Right lobe of liver (tissue), 6 donors: ENCODE data around the gene SDF4. TPM values are rescaled to one million over a fixed set of nuclear protein-coding genes. Genes with fewer than 3 reads are reported as not detected.

Experiments used
- ATAC-seq, 4 donors: fragments of 200-7000 bp; cut with Tn5 transposase; one replicate each; pipeline ENCODE4 v1.9.1; 2020; ENCODE audit warnings: mild to moderate bottlenecking in 4 of 4, moderate library complexity in 4 of 4
- DNase-seq, 3 donors: peaks; one replicate each; pipeline ENCODE4 v3.0.0-alpha.2; 2020
- H3K27ac ChIP-seq, 3 donors: fragments of 200-600 bp; one replicate each; pipeline ENCODE4 v1.8.0; 2022
- H3K27me3 ChIP-seq, 2 donors: fragments of 200-600 bp; one replicate each; pipeline ENCODE4 v1.8.0; 2022
- H3K36me3 ChIP-seq, 4 donors: fragments of 200-600 bp; sonication (generic) in 1 of 4; one replicate each; pipeline versions ENCODE4 v1.5.1 to v1.8.0; 2017 to 2022; ENCODE audit warnings: control low read depth in 1 of 4
- H3K4me1 ChIP-seq, 4 donors: fragments of 200-600 bp; sonication (generic) in 1 of 4; one replicate each; pipeline versions ENCODE4 v1.5.1 to v1.8.0; 2017 to 2022; ENCODE audit warnings: control low read depth in 1 of 4
- H3K4me3 ChIP-seq, 3 donors: fragments of 200-600 bp; one replicate each; pipeline ENCODE4 v1.8.0; 2022
- H3K9me3 ChIP-seq, 4 donors: fragments of 200-600 bp; sonication (generic) in 1 of 4; one replicate each; pipeline versions ENCODE4 v1.5.1 to v1.8.0; 2017 to 2022; ENCODE audit warnings: control low read depth in 1 of 4
- CTCF ChIP-seq, 4 donors: fragments of 200-600 bp in 3 of 4; fragments of 450-650 bp in 1 of 4; IDR thresholded peaks; one replicate each; pipeline versions ENCODE4 v1.5.1 to v1.8.0; 2016 to 2022; ENCODE audit warnings: antibody characterized with exemption in 4 of 4, mild to moderate bottlenecking in 2 of 4
- POLR2A ChIP-seq: fragments of 450-650 bp; IDR thresholded peaks from one replicate; pipeline ENCODE4 v1.6.1; 2017; ENCODE audit warnings: antibody characterized with exemption, mild to moderate bottlenecking
- WGBS: methylation state at CpG from one replicate; pipeline ENCODE4 v1.1.6; 2018; ENCODE audit warnings: low coverage, low lambda C conversion rate; ENCODE audit not compliant: insufficient coverage; ENCODE audit errors: missing lambda C conversion rate; 5-methylcytosine and 5-hydroxymethylcytosine counted together
- intact Hi-C, 2 donors: fragments of 100-400 bp; cut with DNase I; formaldehyde crosslinking; loops; one replicate each; pipeline versions ENCODE4 v1.11.2 to v1.14.1; 2022
- total RNA-seq, 6 experiments: library from RNA; depleted of rRNA in 2 of 6; stranded (reverse); fragments of >200 nt in 2 of 6; fragmentation: NEBNext Ultra II Directional in 3 of 6; extraction: Animal tissue kit (Norgen Biotek cat#: 25700) in 3 of 6; gene quantifications; one replicate each; pipeline versions ENCODE4 v1.1.0 to v1.2.4, GENCODE V29; 2016 to 2023
- donor health status: DM: no; HTN: yes; CAD: no.
- donor health status: DM: no; HTN: no; CAD: no.
- donor health status: DM: no; HTN: no; CAD: no.
- donor health status: DM: no; HTN: yes; CAD: no.
- donor health status: DM: no; HTN: yes; CAD: no.

SDF4 gene
- total RNA-seq, 6 experiments from 2014 or later, result 112 to 148 (median 142) TPM

- intact Hi-C loops, result no loop called here
- no peak overlapping the region for H3K27ac ChIP-seq
- TF ChIP-seq POLR2A, result no peak
- no peak for TF ChIP-seq CTCF (IDR thresholded peaks at IDR 0.05)
- H3K36me3 ChIP-seq, result peaks cover 0 to 32% (median 6%) of the 10 kb centered on the region in 4 donors
- H3K9me3 ChIP-seq, result no peaks in the 10 kb centered on the region
- peak in 1 of 4 donors; percentile 8 for ATAC-seq
- no peaks in the 10 kb centered on the region for H3K4me1 ChIP-seq
- H3K4me3 ChIP-seq, result no peak overlapping the region
- no peaks in the 10 kb centered on the region for H3K27me3 ChIP-seq
- DNase-seq, result no peak
- 93% methylated on average over 3 of the region's 21 CpGs for WGBS
These were observed 15.8 kb downstream of the SDF4 start for GRCh38 chr1:1215881-1216605.

- intact Hi-C loops, result no loop called here
- ATAC-seq, result peak in 1 of 4 donors; percentile 9
- H3K4me3 ChIP-seq, result no peak overlapping the region
- H3K27me3 ChIP-seq, result no peaks in the 10 kb centered on the region
- no peak overlapping the region for H3K27ac ChIP-seq
- DNase-seq, result no peak
- TF ChIP-seq POLR2A (no peak), CTCF (IDR thresholded peaks at IDR 0.05) (no peak)
- H3K36me3 ChIP-seq, result peaks cover 0 to 23% (median 6%) of the 10 kb centered on the region in 4 donors
- H3K9me3 ChIP-seq, result no peaks in the 10 kb centered on the region
- WGBS, result 51% methylated on average over 6 of the region's 11 CpGs
- H3K4me1 ChIP-seq, result no peaks in the 10 kb centered on the region
These were observed 16.6 kb downstream of the SDF4 start for GRCh38 chr1:1215080-1215676.

GRCh38 chr1:1213345-1214265 is 18.2 kb downstream of the SDF4 start, which contains the start of gene TNFRSF4:
TSS of gene TNFRSF4 (minus strand) at chr1:1214153. CDS start at chr1:1214127, 26 bp downstream.
- intact Hi-C loops, result no loop called here
- 31% methylated on average over 6 of the region's 56 CpGs for WGBS
- H3K27me3 ChIP-seq, result no peaks in the 10 kb centered on the region
- DNase-seq (peak in 1 of 3 donors; percentile 28), ATAC-seq (peak in 2 of 4 donors; percentile 3 to 17)
- no peak within 1 kb of the TSS for H3K27ac ChIP-seq
- H3K36me3 ChIP-seq, result peaks cover 0 to 20% (median 6%) of the 10 kb centered on the region in 4 donors
- no peaks in the 10 kb centered on the region for H3K9me3 ChIP-seq
- TF ChIP-seq POLR2A (no peak), CTCF (IDR thresholded peaks at IDR 0.05) (no peak)
- H3K4me3 ChIP-seq, result peak within 1 kb of the TSS in 1 of 3 donors; percentile 29
- H3K4me1 ChIP-seq, result no peaks in the 10 kb centered on the region

GRCh38 chr1:1212780-1213344 is 18.9 kb downstream of the SDF4 start:
- Histone ChIP-seq H3K27me3 (no peaks in the 10 kb centered on the region), H3K4me3 (peak overlapping the region in 1 of 3 donors; percentile 29), H3K36me3 (peaks cover 0 to 13% (median 3%) of the 10 kb centered on the region in 4 donors), H3K27ac (no peak overlapping the region), H3K9me3 (no peaks in the 10 kb centered on the region), H3K4me1 (no peaks in the 10 kb centered on the region)
- peak; percentile 34 to 59 (median 46) for ATAC-seq
- TF ChIP-seq POLR2A (no peak), CTCF (IDR thresholded peaks at IDR 0.05) (no peak)
- intact Hi-C loops, result no loop called here
- DNase-seq, result peak in 2 of 3 donors; percentile 50 to 70
- 50% methylated on average over 2 of the region's 24 CpGs for WGBS
